Bronchial epithelial cell (primary cell): ENCODE results near the gene ACSL4. TPM values are rescaled to one million over a fixed set of nuclear protein-coding genes. Genes with fewer than 3 reads are reported as not detected.

ENCODE experiments used
- DNase-seq: peaks from one replicate; pipeline ENCODE4 v3.0.0-alpha.2; 2010; ENCODE audit warnings: low read depth
- FAIRE-seq: peaks from 2 replicates; lab custom pipeline; 2011; peaks lifted over from hg19 to GRCh38; lab: Jason Lieb, UNC
- H3K27me3 ChIP-seq: 2 replicates; pipeline ENCODE4 v1.5.1; 2011; ENCODE audit warnings: low read length; ENCODE audit not compliant: control insufficient read depth, insufficient read depth
- H3K36me3 ChIP-seq: 2 replicates; pipeline ENCODE4 v1.5.1; 2011; ENCODE audit warnings: low read length; ENCODE audit not compliant: control insufficient read depth, insufficient read depth
- H3K4me3 ChIP-seq: 2 replicates; pipeline ENCODE4 v1.5.1; 2011; ENCODE audit warnings: mild to moderate bottlenecking, low read depth, low read length, control low read depth
- CTCF ChIP-seq: IDR thresholded peaks from 2 replicates; pipeline ENCODE4 v1.5.1; 2011; ENCODE audit warnings: mild to moderate bottlenecking, moderate library complexity, low read length, control low read depth, inconsistent platforms; ENCODE audit not compliant: insufficient read depth, severe bottlenecking
- total RNA-seq: library from RNA; depleted of rRNA; stranded (reverse); fragments of >200 nt; gene quantifications from 2 replicates; pipeline ENCODE4 v1.2.1, GENCODE V29; 2014

Gene ACSL4
- 31.2 and 57.9 TPM in 2 replicates for total RNA-seq

GRCh38 chrX:109732807-109733612, at the start of gene ACSL4:
Gene ACSL4 (minus strand): TSS chrX:109733257. CDS start chrX:109683363, 49,894 bp downstream.
- H3K36me3 ChIP-seq, result no peaks in the 10 kb centered on the region
- no peak for TF ChIP-seq CTCF
- no peak for FAIRE-seq
- no peaks in the 10 kb centered on the region for H3K27me3 ChIP-seq
- H3K4me3 ChIP-seq, result peak within 1 kb of the TSS; percentile 79
- DNase-seq, result peak; percentile 59

- H3K36me3 ChIP-seq, result no peaks in the 10 kb centered on the region
- FAIRE-seq (no peak), DNase-seq (no peak)
- no peak overlapping the region for H3K4me3 ChIP-seq
- no peaks in the 10 kb centered on the region for H3K27me3 ChIP-seq
- TF ChIP-seq CTCF, result no peak
Observed at GRCh38 chrX:109777749-109778148, 44.7 kb upstream of the ACSL4 start.

GRCh38 chrX:109776986-109777385, 43.9 kb upstream of the ACSL4 start:
- no peak overlapping the region for H3K4me3 ChIP-seq
- no peaks in the 10 kb centered on the region for H3K36me3 ChIP-seq
- DNase-seq (no peak), FAIRE-seq (no peak)
- no peaks in the 10 kb centered on the region for H3K27me3 ChIP-seq
- no peak for TF ChIP-seq CTCF

- Histone ChIP-seq H3K36me3 (no peaks in the 10 kb centered on the region), H3K27me3 (no peaks in the 10 kb centered on the region), H3K4me3 (no peak overlapping the region)
- TF ChIP-seq CTCF, result no peak
- DNase-seq, result no peak
- FAIRE-seq, result no peak
Observed at GRCh38 chrX:109776432-109776831, 43.4 kb upstream of the ACSL4 start.

GRCh38 chrX:109775386-109775785, 42.3 kb upstream of the ACSL4 start:
- no peak for FAIRE-seq
- no peak overlapping the region for H3K4me3 ChIP-seq
- DNase-seq, result no peak
- no peaks in the 10 kb centered on the region for H3K27me3 ChIP-seq
- no peaks in the 10 kb centered on the region for H3K36me3 ChIP-seq
- TF ChIP-seq CTCF, result no peak
